ENCODE data around the gene EXOG. TPM values are rescaled to one million over a fixed set of nuclear protein-coding genes. Genes with fewer than 3 reads are reported as not detected.

Gene EXOG
- total and polyA plus RNA-seq, 4 donors: 3.1 to 16.5 (median 11.1) TPM

GRCh38 chr3:38563070-38563885, 67.1 kb downstream of the EXOG start:
- Histone ChIP-seq H3K4me1 (ENCODE audit: control insufficient read depth in 5 of 5, insufficient read depth in 5 of 5, low read length in 5 of 5) (no peaks in the 10 kb centered on the region), H3K27me3 (ENCODE audit: control insufficient read depth in 3 of 3, insufficient read depth in 3 of 3, low read length in 2 of 3) (no peaks in the 10 kb centered on the region), H3K36me3 (ENCODE audit: control insufficient read depth in 4 of 4, insufficient read depth in 4 of 4, low read length in 4 of 4) (no peaks in the 10 kb centered on the region), H3K4me3 (no peak overlapping the region), H3K27ac (ENCODE audit: low read depth in 1 of 2, low read length in 1 of 2) (no peak overlapping the region), H3K9ac (ENCODE audit: insufficient read depth in 1 of 2, low read length in 2 of 2) (no peak overlapping the region), H3K9me3 (ENCODE audit: control insufficient read depth in 4 of 4, insufficient read depth in 3 of 4, low read length in 3 of 4) (no peaks in the 10 kb centered on the region)
- no peak for TF ChIP-seq CTCF (IDR thresholded peaks at IDR 0.05; ENCODE audit: control extremely low read depth, extremely low read depth)
- ATAC-seq (ENCODE audit: insufficient read depth, low FRiP score): no peak
- DNase-seq: no peak
- 85 to 91% methylated on average over 14 to 15 of the region's 15 CpGs for WGBS, 2 donors

GRCh38 chr3:38563886-38564270, 67.7 kb downstream of the EXOG start:
- no peak overlapping the region for H3K9ac ChIP-seq (ENCODE audit: insufficient read depth in 1 of 2, low read length in 2 of 2)
- no peaks in the 10 kb centered on the region for H3K9me3 ChIP-seq (ENCODE audit: control insufficient read depth in 4 of 4, insufficient read depth in 3 of 4, low read length in 3 of 4)
- H3K27ac ChIP-seq (ENCODE audit: low read depth in 1 of 2, low read length in 1 of 2): no peak overlapping the region
- H3K27me3 ChIP-seq (ENCODE audit: control insufficient read depth in 3 of 3, insufficient read depth in 3 of 3, low read length in 2 of 3): no peaks in the 10 kb centered on the region
- H3K36me3 ChIP-seq (ENCODE audit: control insufficient read depth in 4 of 4, insufficient read depth in 4 of 4, low read length in 4 of 4): no peaks in the 10 kb centered on the region
- DNase-seq: no peak
- 90 to 94% methylated on average over 10 of the region's 10 CpGs for WGBS, 2 donors
- H3K4me1 ChIP-seq (ENCODE audit: control insufficient read depth in 5 of 5, insufficient read depth in 5 of 5, low read length in 5 of 5): no peaks in the 10 kb centered on the region
- no peak for TF ChIP-seq CTCF (IDR thresholded peaks at IDR 0.05; ENCODE audit: control extremely low read depth, extremely low read depth)
- ATAC-seq (ENCODE audit: insufficient read depth, low FRiP score): no peak
- no peak overlapping the region for H3K4me3 ChIP-seq

- no peaks in the 10 kb centered on the region for H3K36me3 ChIP-seq (ENCODE audit: control insufficient read depth in 4 of 4, insufficient read depth in 4 of 4, low read length in 4 of 4)
- no peaks in the 10 kb centered on the region for H3K27me3 ChIP-seq (ENCODE audit: control insufficient read depth in 3 of 3, insufficient read depth in 3 of 3, low read length in 2 of 3)
- ATAC-seq (ENCODE audit: insufficient read depth, low FRiP score) (no peak), DNase-seq (no peak)
- H3K4me3 ChIP-seq: no peak overlapping the region
- 93 to 98% methylated on average over 6 of the region's 6 CpGs for WGBS, 2 donors
- H3K4me1 ChIP-seq (ENCODE audit: control insufficient read depth in 5 of 5, insufficient read depth in 5 of 5, low read length in 5 of 5): no peaks in the 10 kb centered on the region
- H3K9ac ChIP-seq (ENCODE audit: insufficient read depth in 1 of 2, low read length in 2 of 2): no peak overlapping the region
- H3K9me3 ChIP-seq (ENCODE audit: control insufficient read depth in 4 of 4, insufficient read depth in 3 of 4, low read length in 3 of 4): no peaks in the 10 kb centered on the region
- no peak overlapping the region for H3K27ac ChIP-seq (ENCODE audit: low read depth in 1 of 2, low read length in 1 of 2)
- no peak for TF ChIP-seq CTCF (IDR thresholded peaks at IDR 0.05; ENCODE audit: control extremely low read depth, extremely low read depth)
Observed at GRCh38 chr3:38564631-38565338, 68.6 kb downstream of the EXOG start.

Data from lung (tissue), 12 donors.